HG03280 (cell line): ENCODE results near the gene KRTAP19-2.
"Not testable (repeated sequence)": the region's sequence is repeated elsewhere in the genome, so short reads cannot be mapped to it uniquely, and the experiment has no call there.

ENCODE experiments used
- ATAC-seq: cut with Tn5 transposase; IDR thresholded peaks from one replicate; pipeline ENCODE4 v1.9.1; 2021; ENCODE audit warnings: mild to moderate bottlenecking, moderate library complexity; ENCODE audit not compliant: unreplicated experiment

KRTAP19-2 gene, protein sequence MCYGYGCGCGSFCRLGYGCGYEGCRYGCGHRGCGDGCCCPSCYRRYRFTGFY

DNA sequence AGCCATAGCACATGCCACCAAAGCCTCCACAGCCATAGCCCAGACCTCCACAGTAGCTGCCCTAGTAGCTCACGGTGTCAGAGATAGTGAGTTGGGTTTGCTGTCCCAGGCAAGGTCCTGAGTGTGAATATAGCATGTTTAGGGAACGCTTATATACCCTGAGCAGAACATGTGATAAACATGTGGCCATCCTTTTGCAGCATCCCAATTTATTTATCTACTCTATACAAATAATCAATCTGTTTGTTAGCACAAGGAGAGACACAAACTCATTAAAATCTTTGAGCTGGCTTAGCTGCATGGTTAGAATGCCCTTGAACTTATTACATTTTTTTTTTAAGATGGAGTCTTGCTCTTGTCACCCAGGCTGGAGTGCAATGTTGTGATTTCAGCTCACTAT is at the start of gene KRTAP19-2:
Gene KRTAP19-2, minus strand, starts transcription at position 101 of the 400 bp plus-strand sequence. Its CDS starts 88 bp downstream, at position 13.
- no peak for ATAC-seq

DNA sequence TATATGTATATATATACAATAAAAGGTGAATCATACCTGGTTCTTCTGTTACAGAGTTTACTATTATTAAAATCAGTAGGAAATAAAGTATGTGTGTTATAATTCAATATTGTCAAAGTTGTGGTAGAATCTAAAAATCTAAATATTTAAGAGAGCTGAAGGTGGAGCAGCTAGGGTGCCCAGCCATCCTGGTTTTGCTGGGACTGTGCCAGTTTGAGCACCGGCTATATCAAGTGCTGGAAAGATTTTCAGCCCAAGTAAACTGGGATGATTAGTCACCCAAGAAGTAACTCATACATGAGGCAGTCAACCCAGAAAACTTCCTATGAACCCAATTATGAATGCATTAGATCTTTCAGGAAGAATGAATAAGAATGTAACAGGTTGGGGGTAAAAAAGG is 31.6 kb upstream of the KRTAP19-2 start:
- ATAC-seq = no peak

DNA sequence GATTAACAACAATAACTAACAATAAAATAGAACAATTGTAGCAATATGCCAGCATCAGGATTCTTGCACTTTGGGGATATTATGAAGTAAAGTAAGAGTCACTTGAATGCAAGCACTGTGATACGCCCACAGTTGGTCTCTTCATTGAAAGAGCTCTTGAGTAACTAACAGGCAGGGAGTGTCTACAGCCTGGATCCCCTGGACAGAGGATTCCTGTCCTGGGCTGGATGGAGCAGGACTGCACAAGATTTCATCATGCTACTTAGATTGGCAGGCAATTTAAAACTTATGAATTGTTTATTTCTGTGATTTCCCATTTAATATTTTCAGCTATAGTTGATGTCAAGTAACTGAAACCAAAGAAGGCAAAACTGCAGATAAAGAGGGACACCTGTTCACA is 28.4 kb upstream of the KRTAP19-2 start:
- ATAC-seq = no peak

DNA sequence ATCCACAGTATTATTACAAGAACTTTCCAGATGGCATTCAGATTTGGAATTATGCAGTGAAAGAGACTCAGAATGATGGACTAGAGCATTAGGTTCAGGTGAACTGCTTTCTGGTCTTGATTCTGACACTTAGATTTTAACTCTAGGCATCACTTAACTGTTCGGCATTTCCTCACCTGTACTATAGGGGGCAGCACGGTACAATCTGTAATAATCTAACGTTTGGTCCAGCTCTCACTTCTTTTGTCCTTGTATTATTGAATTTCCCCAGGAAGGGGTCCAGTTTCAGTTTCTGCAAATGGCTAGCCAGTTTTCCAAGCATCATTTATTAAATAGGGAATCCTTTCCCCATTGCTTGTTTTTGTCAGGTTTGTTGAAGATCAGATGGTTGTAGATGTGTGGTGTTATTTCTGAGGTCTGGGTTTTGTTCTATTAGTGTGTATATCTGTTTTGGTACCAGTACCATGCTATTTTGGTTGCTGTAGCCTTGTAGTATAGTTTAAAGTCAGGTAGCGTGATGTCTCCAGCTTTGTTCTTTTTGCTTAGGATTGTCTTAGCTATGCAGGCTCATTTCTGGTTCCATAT is 18.5 kb upstream of the KRTAP19-2 start:
- not testable (repeated sequence) for ATAC-seq

DNA sequence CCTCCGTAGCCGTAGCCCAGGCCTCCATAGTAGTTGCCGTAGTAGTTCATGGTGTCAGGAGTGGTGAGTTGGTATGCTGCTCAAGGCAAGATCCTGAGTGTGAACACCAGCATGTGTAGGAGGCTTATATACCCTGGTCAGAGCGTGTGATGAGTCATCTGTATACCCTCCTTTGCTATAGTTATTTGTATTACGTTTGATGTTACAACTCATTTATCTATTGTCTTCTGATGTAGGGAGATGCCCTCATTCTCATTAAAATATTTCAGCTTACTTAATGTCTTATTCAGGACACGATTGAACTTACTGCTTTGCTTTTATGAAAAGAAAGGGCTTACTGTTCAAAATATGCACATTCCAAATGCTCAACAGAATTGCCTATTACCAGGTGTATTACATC is 14.8 kb upstream of the KRTAP19-2 start, which contains the start of gene KRTAP19-5:
Gene KRTAP19-5, minus strand, starts transcription at position 101 of the 400 bp plus-strand sequence. Its CDS starts 51 bp downstream, at position 50.
- no peak for ATAC-seq

DNA sequence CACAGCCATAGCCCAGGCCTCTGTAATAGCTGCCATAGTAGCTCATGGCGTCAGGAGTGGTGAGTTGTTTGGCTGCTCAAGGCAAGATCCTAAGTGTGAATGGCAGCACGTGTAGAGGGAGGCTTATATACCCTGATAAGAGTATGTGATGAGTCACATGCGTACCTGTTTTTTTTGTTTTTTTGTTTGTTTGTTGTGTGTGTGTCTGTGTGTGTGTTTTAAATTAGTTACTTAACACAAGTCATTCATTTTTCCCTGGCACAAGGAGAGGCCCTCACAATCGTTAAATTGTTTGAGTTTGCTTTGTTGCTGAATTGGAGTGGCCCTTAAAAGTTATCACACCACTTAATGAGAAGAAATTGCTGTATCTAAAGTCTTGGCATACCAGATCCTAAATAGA is 9.8 kb upstream of the KRTAP19-2 start, which contains the start of gene KRTAP19-4:
Gene KRTAP19-4, minus strand, starts transcription at position 101 of the 400 bp plus-strand sequence. Its CDS starts 55 bp downstream, at position 46.
- ATAC-seq = no peak

DNA sequence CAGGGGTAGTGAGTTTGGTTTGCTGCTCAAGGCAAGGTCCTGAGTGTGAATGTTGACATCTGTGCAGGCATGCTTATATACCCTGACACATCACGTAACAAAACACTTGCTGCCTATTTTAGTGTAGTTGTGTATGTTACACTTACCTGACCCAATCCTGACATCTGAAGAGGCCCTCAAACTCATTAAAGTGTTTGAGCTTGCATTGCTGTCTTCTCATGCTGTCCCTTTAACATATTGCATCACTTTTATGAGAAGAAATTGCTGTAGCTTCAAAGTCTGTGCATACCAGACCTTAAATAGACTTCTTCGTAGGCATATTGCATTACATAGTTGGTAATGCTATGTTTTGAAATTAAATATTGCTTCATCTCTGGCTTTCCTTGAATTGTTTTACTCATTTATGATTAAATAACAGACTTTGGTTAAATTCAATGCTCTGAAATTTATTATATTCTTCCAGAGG is 4.8 kb upstream of the KRTAP19-2 start, which contains the start of gene KRTAP19-3:
Gene KRTAP19-3, minus strand, starts transcription at position 51 of the 466 bp plus-strand sequence. CDS start 56 bp downstream, outside the sequence.
- no peak for ATAC-seq

DNA sequence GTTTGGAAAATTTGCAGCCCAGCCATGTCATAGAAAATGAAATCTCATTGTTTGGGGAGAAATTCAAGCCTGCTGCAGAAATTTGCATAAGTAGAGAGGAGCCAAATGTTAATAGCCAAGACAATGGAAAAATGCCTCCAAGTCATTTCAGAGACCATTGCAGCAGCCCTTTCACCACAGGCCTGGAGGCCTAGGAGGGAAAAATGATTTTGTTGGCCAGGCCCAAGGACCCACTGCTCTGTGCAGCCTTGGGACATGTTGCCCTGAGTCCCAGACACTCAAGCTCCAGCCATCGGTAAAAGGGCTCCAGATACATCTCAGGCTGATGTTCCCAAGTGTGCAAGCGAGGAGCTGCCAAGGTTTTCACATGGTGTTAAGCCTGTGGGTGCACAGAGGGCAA is 1.1 kb downstream of the KRTAP19-2 start:
- ATAC-seq = no peak

DNA sequence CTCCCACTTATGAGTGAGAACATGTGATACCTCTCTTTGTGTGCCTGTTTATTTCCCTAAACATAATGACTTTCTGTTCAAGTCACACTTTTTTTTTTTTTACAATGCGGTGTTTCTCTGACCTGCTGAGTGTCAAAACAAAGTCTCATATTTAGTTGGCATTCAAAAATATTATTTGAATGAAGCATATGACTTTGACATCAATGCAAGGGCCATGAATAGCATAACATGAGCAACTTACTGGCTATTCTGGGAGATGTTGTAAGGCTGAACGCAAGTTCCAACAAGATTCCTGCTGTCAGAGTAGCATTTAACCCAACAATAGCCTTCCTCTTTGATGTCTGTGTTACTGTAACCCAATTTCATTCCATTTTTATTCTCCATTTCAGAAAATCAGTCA is 5.1 kb downstream of the KRTAP19-2 start:
- ATAC-seq = no peak

DNA sequence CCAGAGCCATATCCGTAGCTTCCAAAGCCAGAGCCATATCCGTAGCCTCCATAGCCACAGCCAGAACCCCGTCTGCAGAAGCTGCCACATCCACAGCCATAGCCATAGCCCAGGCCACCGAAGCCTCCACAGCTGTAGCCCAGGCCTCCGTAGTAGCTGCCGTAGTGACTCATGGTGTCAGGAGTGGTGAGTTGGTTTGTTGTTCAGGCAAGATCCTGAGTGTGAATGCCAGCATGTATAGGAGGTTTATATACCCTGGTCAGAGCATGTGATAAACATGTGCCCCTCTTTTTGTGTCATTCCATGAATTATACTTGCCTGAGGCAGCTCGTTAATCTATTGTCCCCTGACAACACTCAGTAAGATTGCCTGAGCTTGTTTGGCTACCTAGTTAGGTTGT is 7.1 kb downstream of the KRTAP19-2 start, which contains the start of gene KRTAP19-1:
Gene KRTAP19-1, minus strand, starts transcription at position 223 of the 400 bp plus-strand sequence. Its CDS starts 50 bp downstream, at position 173.
- no peak for ATAC-seq

DNA sequence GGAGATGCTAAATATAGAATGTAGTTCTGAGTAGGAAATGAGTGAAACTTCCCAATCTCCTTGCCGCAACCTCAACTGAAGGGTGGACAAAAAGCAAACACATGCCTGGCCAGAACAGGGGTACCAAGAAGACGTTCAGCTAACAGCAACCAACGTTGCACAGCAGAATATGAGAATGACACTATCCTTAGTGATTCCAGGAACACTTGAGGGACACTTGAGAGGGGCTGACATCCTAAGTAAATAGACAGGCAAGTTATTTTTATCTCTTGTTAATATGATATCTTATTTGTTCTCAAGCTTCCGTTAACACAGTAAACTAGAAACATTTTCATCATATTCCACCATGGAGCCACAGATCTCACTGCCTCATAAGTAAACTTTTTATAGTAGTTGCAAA is 8.0 kb downstream of the KRTAP19-2 start:
- no peak for ATAC-seq

DNA sequence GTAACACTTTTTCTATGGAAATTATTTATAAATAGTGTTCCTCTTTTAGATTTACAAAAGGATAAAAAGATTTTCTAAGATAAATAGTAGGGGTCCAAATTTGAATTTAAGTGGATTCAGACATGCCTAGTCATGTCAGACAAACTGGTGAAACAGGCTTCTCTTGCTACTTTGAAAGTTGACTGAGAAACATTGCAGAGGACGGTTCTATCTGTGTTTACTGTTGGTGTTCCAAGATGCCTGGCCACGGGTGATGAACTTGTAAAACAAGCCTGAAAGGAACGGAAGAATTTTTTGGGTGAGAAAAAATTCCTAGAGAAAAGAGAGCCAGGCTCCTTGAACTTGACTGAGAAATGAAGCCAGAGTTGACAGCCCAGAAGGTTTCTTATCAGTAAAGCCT is 9.2 kb downstream of the KRTAP19-2 start:
- no peak for ATAC-seq

DNA sequence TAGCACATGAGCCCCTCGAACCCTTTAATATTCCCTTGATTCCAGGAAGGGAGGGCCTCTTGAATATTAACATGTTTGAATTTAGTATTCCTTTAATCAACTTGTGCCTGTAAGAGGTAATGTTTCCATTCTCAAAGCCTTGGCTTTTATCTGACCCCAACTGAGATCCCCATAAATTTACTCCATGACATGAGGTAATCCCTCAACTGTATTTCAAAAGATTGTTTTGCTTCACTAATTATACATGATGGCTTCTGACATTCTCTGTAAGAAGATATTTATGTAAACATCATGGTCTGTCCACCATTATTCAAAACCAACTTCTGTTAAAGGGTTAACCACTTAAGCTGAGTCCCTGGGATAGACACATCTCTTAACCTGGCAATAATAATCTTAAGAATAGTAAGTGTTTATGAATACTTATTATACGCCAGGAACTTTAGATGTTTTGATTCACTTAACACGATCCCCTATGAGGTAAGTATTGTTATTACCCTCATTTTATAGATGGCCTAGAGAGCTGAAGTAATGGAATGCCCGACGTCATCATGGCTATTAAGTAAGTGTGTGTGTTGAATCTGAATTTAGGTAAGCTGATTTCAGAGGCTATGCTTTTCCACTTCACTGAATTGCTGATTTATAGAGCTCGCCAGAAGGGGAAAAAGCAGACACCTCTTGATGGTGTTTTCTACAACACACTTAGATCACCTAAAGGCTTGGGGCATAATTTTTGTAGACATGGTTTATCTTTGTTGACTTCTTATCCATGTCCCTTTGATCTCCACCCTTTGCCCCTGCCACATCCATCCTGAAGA is 18.1 kb downstream of the KRTAP19-2 start:
- ATAC-seq = no peak

DNA sequence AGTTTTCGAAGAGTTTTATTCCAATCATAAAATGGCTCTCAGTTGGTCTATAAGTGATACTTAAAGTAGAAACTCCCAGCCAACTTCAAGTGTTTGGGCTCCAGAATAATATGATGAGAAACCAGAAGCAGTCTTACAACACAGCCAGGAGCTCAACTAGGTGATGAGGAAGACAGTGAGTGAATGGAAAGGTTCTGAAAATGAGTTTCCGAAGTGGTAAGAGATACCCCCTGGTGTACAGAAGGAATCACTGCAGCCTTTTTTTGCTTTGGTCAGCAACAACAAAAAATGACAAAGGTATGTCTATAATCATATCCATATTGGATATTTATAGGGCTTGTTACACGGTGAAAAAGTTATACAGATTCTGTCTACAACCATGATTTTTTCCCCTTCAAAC is 23.5 kb downstream of the KRTAP19-2 start:
- no peak for ATAC-seq

DNA sequence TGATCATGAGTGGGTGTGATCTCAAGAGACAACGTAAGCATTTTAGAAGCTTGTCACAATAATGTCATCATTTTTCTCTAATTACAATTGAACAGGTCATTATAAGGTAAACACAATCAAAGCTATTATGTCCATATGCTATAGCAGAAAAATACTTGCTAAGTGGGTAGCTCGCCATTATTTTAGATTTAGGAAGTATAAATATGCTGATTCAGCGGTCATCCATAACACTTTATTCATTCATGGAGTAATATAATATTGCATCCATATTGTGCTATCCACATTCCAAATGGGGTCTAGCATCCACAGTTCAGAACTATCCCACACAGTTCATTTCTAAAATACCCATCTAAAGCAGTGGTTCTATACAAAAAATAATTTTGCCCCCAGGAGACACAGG is 38.7 kb downstream of the KRTAP19-2 start:
- ATAC-seq = no peak

DNA sequence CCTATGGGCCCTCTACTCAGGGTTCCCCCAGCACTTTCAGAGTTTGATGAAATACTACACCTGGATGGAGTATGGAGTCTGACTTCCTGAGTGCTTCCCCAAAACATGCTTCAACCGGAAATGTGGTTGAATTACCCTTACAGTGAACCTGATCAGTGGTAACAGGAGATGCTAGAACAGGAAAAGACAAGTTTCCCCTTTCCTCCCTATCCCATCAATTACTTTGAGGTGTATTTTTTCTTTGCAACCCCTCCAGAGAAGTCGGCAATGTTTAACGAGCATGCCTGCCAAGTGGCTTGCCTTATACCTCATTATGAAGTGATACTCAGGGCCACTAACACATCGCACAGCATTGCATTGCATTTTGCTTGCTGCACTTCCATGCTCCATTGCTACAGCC is 40.2 kb downstream of the KRTAP19-2 start:
- ATAC-seq = no peak

DNA sequence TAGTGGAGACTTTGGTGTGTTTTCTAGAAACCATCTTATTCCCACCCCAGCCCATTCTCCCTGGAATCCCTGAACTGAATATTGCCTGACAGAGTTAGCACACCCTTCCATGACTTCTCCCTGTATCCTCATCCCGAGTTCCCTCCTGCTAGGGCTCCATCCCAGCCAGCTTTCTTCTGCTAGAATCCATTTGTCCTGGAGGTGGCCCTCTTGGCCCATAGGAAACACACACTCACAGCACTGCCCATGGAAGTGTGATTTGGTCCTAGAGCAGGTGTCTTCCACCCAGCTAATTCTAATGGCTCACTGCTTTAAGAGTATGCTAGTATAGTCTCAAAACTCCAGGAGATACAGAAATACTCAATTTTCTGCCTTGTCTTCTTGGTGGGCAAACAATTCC is 43.0 kb downstream of the KRTAP19-2 start:
- ATAC-seq = no peak

DNA sequence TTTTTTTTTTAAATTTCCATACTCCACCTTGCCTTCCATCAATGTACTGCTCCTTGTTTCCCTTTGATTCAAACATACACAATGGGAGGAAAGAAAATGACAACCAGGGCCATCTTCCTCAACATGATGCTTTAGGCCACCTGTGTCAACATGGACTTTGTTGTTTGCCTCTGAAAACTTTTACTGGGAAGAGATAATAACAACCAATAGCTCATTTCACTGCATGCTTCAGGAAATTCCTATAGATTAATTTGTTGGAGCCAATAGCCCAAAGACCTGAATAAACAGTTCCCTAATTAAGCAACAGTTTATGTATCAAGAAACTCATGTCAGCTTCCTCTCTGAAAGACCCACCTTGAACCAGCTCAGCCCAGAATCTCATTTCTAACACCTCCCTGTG is 44.0 kb downstream of the KRTAP19-2 start:
- ATAC-seq = no peak

DNA sequence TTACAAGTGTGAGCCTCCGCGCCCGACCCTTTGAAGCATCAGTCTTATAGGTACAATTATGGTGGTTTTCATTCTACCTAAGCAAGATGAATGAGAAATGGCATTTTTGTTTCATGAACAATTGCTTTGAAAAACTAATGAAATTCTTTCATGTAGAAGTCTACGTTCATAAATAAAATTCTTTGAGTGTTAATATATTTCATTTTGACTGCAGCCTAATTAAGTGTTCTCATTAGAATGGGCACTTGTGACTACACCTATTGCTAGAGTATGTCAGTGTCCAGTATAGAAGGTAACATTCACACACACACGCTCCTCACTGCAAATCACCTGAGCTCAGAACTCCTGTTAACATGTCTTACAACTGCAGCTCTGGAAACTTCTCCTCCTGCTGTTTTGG is 47.3 kb downstream of the KRTAP19-2 start, which contains the start of gene KRTAP15-1:
Gene KRTAP15-1, plus strand, starts transcription at position 301 of the 400 bp plus-strand sequence. Its CDS starts 53 bp downstream, at position 354.
- no peak for ATAC-seq
